Suppressor macrophage (primary cell): Measurements from ENCODE around the gene COQ9.

Experiments
- DNase-seq, 4 experiments: peaks; one replicate each; pipeline ENCODE4 v3.0.0-alpha.2; 2020 to 2022

COQ9 gene

GRCh38 chr16:57473176-57473840 is 26.0 kb downstream of the COQ9 start:
- no peak for DNase-seq

GRCh38 chr16:57473906-57474305 is 26.6 kb downstream of the COQ9 start:
- DNase-seq: no peak

DNA sequence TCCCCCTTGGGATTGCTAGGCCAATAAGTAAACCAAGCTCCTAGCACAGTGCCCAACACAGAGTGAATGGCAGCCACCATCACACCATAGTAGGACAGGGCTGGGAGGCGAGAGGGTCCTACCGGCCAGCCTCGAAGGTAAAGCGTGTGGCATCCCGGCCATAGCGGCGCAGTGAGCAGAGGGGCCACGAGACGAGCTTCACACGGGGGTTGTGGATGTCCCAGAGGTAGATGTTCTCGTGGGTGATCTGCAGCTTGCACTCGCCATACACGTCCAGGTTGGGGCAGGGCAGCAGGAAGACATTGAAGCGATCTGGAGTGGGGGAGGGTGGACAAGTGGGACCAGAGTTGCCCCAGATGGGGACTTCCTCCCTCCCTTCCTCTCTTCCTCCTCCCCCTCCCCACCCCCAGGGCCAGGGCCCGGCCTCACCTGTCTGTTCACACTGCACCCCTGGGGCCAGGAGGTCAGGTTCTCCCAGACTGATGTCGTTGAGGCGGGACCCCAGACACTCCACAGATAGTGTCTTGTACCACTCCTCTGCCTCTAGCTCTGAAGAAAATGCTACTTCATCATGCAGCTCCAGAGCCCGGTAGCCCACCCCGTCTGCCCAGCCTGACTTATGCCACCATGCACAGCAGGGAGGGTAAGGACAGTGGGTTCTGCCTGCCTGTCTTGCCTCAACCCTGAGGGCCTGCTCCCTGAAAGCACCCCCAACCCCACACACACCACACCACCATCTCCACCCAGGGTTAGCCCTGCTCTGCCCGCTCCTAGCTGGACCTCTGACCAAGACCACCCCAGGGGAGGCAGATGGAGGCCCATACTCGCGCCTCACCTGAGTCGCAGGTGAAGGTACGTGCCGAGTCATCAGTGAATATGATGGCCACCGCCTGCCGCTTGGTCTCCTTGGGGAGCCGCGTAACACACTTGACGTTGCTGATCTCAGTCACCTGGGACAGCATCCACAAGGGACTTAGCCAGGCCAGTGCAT is 27.7 kb downstream of the COQ9 start:
- no peak for DNase-seq

GRCh38 chr16:57475711-57476339 is 28.5 kb downstream of the COQ9 start:
- peak; percentile 51 to 68 (median 59) for DNase-seq

DNA sequence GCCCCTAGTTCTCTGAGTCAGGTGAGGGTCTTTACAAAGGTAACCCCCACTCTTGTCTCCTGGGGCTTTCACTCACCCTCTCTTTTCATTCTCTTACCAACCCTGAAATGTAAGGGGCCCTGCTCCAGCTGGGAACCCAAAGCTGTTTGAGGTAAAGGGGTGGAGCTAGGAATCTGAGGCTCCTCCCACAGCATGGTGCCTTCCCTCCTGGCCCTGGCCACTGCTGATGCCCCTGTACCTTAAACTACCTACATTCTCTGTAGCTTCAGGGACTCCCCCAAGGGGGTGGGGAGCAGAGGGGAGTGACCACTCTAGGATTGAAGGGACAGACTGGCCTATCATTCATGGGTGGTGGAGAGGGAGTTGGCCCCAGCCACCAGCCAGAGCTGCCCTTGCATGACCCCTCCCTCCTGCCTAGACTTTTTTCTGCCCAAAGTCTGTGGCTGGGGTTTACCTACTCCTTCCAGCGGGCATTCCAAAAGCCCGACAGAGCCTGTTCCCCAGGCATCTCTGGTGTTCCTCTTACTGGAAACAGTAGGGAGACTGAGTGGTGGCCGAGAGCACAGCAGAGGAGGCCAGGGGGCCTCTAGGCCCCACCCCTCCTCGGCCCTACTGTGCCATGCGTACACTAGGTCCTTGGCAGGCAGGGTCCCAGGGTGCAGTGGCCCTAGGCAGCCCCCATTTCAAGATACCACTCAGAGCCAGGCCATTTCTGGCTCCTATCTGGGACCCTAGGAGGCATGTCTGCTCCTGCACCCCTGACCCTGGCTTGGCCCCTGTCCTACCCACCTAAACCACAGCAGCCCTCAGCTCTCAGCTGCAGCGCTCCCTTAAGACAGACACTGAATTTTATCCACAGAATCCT is 29.5 kb downstream of the COQ9 start:
- no peak for DNase-seq

- DNase-seq: no peak
These were observed 30.4 kb downstream of the COQ9 start for GRCh38 chr16:57477531-57478202.

DNA sequence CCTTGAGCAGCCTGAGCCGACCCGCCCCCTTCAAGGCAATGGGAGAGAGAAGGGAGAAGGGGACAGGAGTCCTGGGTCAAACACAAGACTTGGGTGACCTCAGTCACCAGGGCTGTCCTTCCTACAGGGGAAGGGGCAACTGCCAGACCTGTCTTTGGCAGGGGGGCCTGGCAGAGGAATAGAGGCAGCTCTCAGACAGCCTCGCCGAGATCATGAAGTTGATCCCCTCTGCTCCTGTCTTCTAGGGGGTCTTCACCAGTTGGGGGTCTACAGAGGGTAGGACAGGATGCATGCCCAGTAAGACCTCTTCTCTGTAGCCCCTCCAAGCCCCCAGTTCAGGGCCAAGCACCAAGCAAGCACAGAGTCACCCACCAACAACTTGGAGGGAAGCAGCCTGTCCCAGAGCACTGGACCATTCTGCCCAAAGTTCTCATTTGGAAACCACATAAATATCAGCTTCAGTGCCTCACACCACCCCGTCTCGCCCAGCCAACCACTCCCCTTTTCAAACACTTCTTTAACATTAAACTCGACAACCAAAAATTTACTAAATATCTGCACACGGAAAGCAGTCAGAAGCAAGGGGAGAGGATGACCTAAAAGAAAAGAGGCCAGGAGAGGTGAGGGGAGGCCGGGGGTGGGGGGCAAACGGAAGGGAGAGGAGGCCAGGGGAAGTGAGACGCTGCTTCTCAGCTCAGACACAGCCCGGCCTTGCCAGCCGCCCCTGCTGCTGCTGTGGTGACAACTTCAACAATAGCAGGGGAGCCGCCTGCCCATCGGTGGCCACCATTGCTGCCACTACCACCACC is 31.3 kb downstream of the COQ9 start:
- peak in 1 of 4 experiments; percentile 16 for DNase-seq

GRCh38 chr16:57479205-57479975 is 32.1 kb downstream of the COQ9 start:
- no peak for DNase-seq

DNA sequence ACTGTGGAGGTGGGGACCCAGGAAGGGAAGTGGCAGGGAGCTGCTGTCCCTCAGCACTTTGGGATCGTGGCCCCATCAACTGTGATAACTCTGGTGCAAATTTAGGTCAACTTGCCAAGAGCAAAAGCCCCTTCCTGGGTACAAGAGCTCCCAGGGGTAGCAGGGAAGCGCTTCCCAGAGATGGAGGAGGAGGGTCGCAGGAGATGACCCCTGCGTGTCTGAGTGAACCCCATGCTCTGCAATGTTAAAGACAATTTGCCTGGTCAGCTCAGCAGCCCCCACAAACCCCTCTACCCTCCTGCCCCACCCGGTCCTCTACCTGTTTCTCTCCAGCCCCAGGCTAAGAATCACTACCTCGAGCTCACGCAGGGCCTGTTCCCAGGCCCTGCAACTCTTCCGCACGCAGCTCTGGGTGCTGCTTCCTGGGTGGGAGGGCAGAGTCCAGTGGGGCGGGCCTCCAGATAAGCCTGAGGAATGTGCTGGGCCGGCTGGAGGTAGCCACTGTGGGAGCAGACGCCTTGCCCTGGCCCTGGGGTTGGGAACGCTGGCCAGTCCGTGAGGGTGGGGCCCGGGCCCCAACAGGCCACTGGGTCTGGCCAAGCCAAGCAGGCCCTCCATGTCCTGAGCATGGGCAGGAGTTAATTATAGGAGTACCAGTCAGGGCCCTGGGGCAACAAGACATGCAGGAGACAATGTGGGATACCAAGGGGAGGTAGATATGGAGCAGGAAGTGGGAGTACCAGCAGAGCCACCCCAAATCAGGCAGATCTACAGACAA is 32.9 kb downstream of the COQ9 start:
- no peak for DNase-seq

GRCh38 chr16:57480754-57481230 is 33.5 kb downstream of the COQ9 start:
- no peak for DNase-seq

- no peak for DNase-seq
These were observed 34.1 kb downstream of the COQ9 start for GRCh38 chr16:57481421-57481820.

DNA sequence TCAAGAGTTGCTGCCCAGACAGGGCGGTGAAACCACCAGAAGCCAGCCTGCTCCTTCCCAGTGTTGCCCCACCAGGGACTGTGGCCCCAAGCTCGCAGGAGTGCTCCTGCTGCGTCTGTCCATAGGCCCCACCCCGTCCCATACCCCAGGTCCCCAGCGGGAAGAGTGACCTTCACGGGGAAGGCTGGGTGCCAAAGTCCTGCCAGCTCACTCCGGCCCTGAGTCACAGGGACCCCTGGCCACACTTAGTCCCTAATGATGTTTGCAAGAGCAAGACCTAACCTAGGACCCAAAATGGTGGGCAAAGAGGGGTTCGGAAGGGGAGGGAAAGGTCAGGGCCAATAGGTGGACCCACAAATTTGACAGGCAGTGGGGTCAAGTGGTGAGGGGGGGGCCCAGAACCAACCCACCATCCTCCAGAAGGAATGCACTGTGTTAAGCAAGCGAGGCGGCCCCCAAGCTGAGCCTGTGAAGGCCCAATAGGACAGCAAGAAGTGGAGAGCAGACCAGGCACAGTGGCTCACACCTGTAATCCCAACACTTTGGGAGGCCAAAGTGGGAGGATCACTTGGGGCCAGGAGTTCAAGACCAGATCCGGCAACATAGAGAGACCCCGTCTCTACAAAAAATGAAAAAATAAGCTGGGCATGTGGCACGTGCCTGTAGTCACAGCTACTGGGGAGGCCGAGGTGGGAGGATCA is 35.7 kb downstream of the COQ9 start:
- no peak for DNase-seq

DNA sequence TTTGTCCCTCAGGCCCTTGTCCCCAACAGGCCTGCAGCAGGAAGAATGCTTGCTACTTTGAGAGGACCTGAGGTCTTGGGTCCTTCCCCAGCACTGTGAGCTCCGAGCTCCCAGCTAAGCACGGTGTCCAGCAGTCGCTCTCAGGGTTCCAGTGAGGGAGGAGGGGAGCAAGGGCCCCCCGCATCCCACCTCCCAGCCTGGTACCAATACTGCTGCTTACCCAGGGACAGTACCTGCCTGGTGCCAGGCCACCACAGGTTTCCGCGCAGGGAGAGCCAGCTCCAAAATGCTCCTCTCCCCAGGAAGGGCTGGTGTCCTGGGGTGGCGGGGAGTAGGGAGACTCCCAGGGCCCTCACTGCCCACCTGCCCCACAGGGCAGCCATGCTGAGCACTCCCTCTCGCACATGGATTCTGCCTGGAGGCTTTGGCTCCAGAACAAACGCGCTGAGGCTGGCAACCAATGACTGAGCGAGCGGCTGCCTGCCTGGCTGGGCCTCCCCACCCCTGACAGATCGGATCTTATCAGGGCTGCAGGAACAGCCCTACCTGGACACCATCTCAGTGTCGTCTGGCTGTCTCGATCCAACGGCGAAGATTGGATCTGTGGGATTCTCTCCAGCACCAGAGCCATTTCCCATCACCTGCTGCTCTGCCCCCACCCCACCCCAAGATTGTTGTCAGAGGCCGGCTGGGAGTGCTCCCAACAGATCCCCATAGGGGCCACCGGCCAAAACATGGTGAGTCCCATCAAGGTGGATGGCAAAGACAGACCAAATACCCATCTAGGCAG is 36.6 kb downstream of the COQ9 start:
- no peak for DNase-seq

GRCh38 chr16:57484515-57485005 is 37.3 kb downstream of the COQ9 start:
- no peak for DNase-seq

- DNase-seq: no peak
These were observed 38.0 kb downstream of the COQ9 start for GRCh38 chr16:57485091-57485915.
